Measurements from ENCODE around the gene ASXL3.

ASXL3 gene

GRCh38 chr18:33577685-33578517 is at the start of gene ASXL3:
Gene ASXL3 (plus strand): TSS chr18:33578219. CDS start chr18:33578632, 413 bp downstream.
- DNase-seq = no peak

GRCh38 chr18:33532978-33533377 is 45.0 kb upstream of the ASXL3 start:
- DNase-seq = no peak

GRCh38 chr18:33536904-33537303 is 41.1 kb upstream of the ASXL3 start:
- no peak for DNase-seq

GRCh38 chr18:33538418-33539042 is 39.5 kb upstream of the ASXL3 start:
- DNase-seq = no peak

GRCh38 chr18:33540392-33540791 is 37.6 kb upstream of the ASXL3 start:
- no peak for DNase-seq

GRCh38 chr18:33541316-33541715 is 36.7 kb upstream of the ASXL3 start:
- DNase-seq = no peak

GRCh38 chr18:33556846-33557245 is 21.2 kb upstream of the ASXL3 start:
- DNase-seq = no peak

- no peak for DNase-seq
Observed at GRCh38 chr18:33557706-33558105, 20.3 kb upstream of the ASXL3 start.

GRCh38 chr18:33558529-33558928 is 19.5 kb upstream of the ASXL3 start:
- no peak for DNase-seq

GRCh38 chr18:33560686-33561370 is 17.2 kb upstream of the ASXL3 start:
- DNase-seq = no peak

- DNase-seq = no peak
Observed at GRCh38 chr18:33562741-33563140, 15.3 kb upstream of the ASXL3 start.

GRCh38 chr18:33567705-33568104 is 10.3 kb upstream of the ASXL3 start:
- no peak for DNase-seq

GRCh38 chr18:33571998-33572787 is 5.8 kb upstream of the ASXL3 start:
- DNase-seq = no peak

- DNase-seq = no peak
Observed at GRCh38 chr18:33573193-33573592, 4.8 kb upstream of the ASXL3 start.

- DNase-seq = no peak
Observed at GRCh38 chr18:33575451-33575850, 2.6 kb upstream of the ASXL3 start.

GRCh38 chr18:33576999-33577646 is 896 bp upstream of the ASXL3 start:
- DNase-seq = no peak

GRCh38 chr18:33578518-33579348 is 714 bp downstream of the ASXL3 start:
- DNase-seq = no peak

GRCh38 chr18:33579349-33580215 is 1.6 kb downstream of the ASXL3 start:
- no peak for DNase-seq

GRCh38 chr18:33580546-33580945 is 2.5 kb downstream of the ASXL3 start:
- DNase-seq = no peak

GRCh38 chr18:33581856-33582255 is 3.8 kb downstream of the ASXL3 start:
- DNase-seq = no peak

- DNase-seq = no peak
Observed at GRCh38 chr18:33583901-33584300, 5.9 kb downstream of the ASXL3 start.
